8988T (cell line): ENCODE results near the gene THSD4.
"Not testable (repeated sequence)": the region's sequence is repeated elsewhere in the genome, so short reads cannot be mapped to it uniquely, and the experiment has no call there.

Source experiments
- DNase-seq: peaks from one replicate; pipeline ENCODE4 v3.0.0; 2011

The THSD4 gene

DNA sequence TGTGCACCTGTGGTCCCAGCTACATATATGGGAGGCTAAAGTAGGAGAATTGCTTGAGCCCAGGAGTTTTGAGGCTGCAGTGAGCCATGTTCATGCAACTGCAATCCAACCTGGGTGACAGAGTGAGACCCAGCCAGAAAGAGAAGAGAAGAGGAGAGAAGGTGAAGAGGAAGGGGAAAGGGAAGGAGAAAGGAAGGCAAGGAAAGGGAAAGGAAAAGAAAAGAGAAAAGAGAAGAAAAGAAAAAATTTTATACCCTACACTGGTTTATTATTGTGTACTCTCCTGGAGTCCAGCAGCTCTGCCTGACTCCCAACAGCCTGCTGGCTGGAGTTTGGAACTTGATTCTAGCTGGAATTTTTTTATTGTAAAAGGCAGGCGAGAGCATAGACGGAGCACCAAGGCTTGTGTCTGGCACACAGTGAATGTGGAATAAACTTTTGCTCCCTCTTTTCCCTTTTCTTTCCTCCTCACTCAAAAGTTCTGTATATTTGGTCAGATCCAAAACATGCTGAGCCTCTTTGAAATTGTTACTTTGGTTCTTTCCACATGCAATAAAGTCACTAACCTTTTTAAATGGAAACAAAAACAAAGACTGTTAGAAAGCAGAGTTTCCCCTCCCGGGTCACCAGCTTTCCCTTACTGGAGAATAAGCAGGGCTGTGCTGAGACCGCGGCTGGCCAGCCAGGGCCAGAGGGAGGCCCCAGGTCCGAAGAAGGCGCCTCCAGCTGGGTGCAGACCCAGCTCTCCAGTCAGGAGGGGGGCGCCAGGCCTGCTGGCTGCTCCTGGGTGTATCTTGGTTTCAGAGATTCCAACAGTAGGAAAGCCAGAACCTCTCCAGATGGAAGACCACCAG, 9.9 kb downstream of the THSD4 start:
- no peak for DNase-seq

DNA sequence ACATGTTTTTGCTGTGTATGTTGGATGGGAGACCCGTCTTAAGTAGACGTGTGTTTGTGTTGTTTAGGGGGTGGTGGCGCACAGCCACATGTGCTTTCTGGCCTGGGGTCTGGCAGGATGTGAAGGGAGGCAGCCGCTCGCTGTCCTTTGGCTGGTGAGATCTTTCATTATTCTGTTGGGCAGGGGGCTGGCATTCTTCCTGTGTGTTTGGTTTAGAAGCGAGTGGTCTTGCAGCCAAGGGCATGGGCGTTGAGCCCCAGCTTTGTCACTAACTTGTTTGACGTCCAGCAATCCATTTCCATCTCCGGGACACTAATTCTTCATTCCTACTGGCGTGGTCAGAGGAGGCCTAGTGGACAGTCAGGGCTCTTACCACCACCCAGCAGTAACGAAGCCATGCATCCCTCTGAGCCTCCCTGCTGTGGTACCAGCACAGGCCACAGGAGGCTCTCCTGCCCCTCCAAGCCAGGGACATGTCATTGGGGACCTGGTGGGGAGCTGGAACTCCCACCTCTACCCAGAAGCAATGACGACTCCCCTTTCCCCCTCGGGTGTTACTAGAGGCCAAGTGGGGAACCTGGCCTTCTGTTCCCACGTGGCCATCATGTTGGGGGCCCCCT, 10.7 kb downstream of the THSD4 start:
- DNase-seq = peak; percentile 48

DNA sequence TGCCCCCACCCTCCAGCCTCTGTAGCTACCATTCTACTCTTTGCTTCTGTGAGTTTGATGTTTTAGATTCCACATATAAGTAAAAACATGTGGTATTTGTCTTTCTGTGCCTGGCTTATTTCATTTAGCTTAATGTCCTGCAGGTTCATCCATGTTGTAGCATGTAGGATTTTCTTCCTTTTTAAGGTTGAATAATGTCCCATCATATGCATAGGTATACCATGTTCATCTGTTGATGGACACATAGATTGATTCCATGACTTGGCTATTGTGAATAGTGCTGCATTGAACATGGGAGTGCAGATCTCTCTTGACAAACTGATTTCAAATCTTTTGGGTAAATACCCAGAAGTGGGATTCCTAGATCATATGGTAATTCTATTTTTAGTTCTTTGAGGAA, 11.8 kb downstream of the THSD4 start:
- DNase-seq = no peak

DNA sequence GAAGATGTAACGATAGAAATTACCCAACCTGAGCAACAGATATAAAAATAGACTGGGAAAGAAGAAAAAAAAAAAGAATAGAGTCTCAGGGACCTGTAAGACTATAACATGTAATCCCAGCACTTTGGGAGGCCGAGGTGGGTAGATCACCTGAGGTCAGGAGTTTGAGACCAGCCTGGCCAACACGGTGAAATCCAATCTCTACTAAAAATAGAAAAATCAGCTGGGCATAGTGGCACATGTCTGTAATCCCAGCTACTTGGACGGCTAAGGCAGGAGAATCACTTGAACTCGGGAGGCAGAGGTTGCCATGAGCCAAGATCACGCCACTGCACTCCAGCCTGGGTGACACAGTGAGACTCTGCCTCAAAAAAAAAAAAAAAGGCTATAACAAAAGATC, 12.9 kb downstream of the THSD4 start:
- DNase-seq = not testable (repeated sequence)

DNA sequence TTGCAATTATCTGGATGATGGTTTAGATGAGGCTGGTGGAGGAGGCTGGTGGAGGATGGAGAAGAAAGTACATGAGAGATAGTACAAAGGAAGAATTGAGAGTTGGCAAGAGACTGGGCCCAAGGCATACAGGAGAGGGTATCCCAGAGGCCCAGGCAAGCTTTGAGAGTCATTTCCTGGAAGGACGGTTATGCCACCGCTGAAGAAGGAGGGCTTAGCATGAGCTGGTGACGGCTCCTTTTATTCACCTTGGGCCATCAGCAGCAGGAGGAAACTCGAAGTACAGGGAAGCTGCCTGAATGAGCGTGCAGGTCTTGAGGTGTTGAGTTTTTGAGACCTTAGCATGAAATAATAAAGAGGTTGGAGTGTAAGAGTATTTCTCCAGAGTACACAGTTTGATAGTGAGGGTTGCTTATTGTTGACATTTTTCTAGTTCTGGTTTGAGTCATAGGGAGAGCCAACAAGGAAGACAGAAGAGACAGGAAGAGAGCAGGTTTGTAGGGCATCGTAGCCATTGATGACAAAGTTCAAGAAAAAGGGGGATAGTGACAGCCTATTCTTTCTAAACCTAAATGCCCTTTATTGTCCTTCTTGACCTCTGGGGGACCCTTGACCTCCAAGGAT, 13.8 kb downstream of the THSD4 start:
- no peak for DNase-seq

DNA sequence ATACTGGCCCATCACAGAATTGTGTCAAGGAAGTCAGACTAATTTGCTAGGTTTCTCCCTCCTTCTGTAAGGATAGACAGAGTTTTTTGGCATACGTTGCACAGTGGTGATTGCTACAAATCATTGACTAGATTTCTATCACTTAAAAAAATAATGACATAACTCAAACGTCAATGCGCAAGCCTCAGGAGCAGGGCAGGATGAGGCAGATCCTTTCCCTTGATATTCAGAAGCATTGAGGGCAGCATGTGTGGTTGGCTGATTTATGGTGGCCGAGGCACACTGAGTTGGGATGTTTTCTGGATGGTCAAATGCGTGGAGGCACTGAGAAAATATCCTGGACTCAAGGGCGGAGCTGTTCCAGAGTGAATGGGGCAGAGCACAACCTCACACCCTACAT, 14.4 kb downstream of the THSD4 start:
- DNase-seq = no peak

DNA sequence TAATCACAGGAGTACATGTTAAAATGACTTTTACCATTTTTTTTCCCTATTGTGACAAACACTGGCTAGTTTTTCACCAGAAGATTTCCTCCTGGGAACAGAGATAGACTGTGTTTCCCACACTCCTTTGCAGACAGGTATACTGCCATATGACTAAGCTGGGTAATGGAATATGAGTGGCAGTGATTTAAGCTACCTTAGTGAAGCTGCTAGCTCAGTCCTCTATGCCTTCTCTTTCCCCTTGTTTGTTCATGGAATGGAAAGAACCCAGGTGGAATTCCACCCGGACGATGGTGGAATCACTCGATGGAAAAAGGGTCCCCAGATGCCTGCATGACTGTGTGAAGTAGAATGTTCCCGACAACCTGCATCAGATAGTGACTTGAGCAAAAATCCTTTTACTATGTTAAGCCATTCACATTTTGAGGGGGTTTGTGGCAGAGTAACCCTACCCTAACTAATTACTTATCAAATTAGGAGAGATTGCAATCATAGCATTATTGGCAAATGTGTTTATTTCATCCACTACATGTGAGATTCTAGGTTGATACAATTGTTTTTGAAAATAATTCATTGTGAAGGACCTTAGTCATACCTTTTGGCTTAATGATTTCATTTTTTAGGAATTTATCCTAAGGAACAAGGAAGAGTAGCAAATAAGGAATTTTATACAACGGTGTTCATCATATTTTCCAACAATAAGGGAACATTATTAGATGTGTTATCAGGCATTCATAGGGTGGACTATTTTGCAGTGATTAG, 16.5 kb downstream of the THSD4 start:
- DNase-seq = no peak

DNA sequence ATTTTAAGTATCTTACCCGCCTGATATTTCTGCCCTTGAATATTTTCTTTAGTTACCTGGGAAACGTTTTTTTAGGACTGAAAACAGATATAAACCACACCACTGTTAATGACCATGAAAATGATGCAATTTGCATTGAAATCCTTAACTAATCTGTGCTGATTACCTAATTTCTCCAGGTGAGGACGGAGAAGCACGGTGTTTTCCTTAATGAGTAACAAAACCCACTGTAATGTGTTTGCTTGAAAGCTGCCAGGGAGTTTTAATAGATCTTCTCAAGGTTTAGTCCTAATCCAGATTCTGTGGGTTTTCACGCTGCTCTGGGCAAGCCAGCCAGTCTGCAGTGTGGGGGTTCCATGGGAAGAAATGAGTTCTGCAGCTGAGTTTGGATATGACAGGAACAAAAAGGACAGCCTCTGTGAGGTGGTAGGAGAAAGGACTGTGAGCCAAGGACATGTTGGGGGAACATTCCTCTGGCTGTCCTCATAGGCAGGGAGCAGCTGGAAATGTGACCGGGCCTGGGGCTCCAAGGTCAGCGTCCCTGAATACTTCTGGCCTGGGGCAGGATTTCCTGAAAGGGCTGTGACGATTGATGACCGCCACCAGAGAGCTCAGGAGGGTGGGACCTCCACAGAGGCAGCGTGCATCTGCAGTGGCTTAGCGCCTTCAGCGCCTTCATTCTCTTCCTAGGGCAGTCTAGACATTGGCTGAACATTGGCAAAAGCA, 18.6 kb downstream of the THSD4 start:
- no peak for DNase-seq

DNA sequence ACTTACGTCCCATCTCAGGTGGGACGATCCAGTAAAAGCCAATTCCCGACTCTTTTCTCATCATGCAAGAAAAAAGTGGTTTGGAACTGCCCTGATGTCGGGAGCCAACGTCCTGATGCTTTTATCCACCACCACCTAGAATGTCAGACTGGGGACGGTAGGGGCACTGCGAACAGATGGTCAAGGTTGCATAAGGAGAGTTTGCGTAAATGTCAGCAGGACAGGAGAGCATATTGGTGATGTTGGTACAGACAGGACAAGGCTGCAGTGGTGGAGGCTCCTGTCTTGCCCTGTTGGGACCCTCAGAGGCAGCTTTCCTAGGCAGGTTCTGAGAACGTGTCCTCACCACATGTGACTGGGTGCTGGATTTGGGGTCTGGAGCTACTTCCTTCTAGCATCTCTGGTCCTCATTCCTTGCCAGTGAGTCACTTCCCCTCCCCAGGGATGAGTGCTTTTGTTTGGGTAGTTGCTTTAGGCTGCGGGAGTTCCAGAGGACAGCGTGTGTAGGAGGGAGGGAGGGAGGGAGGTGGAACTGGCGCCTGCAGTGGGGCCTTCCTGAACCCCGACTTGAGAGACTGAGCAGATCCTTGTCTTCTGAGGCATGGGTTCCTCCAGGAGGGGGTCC, 21.0 kb downstream of the THSD4 start:
- peak; percentile 33 for DNase-seq

DNA sequence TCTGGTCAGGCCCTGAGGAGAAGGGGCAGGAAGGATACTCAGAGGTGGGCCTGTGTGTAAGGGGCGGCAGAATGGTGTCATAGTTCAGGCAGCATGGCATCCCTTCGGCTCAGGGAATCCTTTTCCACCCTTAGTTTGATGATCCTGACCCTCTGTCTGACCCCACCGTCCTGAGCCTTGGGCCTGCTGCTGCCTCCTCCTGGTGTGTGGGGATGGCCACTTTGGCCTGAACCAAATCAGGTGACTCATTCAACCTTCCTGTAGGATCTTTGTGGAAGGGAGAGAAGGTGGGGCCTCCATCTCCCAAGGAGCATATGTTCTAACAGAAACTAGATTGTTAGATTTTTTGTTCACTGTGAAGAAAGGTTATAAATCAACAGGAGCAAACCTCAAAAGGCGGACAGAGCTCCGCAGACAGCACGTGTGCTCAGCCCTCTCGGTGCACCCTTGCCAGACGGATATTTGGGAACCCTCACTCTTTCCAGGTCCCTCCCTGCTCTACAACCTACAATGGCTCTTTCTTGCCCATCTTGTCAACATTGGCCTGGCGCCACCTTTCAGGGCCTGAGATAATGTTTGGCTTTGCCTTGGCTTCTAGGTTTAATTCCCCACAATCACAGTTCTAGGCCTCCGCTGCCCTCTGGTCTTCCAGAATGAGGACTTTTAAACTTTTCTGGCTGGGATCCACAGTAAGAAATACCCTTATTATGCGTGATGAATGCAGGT, 21.7 kb downstream of the THSD4 start:
- DNase-seq = no peak

DNA sequence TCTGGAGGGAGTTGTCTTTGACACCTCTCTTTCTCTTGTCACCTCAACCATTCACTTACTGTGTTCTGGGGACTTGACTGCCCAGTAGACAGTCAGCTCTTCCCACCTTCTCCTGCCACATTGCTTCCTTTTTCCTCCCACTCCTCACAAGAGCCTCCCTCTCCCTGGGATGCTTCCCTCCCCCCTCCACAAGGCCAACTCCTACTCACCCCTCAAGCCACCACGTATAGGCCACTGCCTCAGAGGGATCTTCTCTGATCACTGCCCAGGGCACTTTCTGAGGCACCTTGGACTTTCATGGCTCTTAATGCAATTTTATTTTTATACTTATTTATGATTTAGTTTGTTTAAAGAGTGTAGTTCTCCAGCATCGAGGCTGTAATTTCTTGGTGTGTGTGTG, 23.2 kb downstream of the THSD4 start:
- no peak for DNase-seq

DNA sequence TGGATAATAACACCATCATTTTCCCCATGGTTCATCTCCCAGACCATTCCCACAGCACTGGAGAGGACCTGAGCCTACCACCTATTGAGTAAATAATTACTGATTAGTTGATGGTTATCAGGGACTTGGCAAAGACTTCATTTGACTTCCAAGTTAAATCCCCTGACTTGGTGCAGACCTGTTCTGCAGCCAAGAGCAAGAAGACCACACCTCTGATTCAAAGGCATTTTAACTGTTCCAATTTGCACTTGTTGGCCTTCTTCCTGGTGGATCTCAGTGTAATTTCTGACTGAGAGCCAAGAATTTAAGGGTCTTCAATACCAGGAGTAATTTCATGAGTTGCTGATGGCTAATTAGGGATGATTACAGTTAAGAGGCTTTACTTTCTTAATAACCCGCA, 24.0 kb downstream of the THSD4 start:
- no peak for DNase-seq

DNA sequence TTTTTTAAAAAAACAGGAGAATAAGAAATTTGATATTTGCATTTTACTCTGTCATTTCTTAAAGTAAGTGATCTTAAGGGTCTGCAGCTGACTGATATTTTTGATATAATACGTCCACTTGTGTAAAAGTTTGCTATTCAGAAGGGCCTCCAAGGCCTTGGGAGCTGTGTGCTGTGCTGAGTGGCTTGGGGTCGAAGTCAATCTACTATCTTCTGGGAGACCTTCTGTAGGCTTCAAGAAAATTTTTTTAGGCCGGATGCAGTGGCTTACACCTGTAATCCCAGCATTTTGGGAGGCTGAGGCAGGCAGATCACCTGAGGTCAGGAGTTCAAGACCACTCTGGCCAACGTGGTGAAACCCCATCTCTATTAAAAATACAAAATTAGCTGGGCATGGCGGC, 26.3 kb downstream of the THSD4 start:
- DNase-seq = no peak

DNA sequence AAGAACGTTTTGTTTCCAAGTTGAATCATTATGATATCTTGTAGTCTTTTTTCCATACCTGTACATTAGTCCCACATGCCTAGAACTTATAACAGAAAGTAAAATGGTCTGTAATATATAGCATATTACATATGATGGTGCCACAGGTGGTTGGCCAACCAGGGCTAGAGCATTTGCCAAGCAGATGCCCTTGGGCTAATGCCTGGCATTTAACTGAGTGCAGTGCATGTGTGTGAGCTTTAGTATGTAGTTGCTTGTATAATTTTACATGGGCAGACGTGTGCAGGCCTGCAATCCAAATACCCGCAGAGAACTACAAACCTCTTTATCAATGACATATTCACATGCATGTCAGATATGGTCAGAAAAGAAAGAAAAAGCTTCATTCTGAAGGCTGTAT, 27.5 kb downstream of the THSD4 start:
- DNase-seq = no peak

DNA sequence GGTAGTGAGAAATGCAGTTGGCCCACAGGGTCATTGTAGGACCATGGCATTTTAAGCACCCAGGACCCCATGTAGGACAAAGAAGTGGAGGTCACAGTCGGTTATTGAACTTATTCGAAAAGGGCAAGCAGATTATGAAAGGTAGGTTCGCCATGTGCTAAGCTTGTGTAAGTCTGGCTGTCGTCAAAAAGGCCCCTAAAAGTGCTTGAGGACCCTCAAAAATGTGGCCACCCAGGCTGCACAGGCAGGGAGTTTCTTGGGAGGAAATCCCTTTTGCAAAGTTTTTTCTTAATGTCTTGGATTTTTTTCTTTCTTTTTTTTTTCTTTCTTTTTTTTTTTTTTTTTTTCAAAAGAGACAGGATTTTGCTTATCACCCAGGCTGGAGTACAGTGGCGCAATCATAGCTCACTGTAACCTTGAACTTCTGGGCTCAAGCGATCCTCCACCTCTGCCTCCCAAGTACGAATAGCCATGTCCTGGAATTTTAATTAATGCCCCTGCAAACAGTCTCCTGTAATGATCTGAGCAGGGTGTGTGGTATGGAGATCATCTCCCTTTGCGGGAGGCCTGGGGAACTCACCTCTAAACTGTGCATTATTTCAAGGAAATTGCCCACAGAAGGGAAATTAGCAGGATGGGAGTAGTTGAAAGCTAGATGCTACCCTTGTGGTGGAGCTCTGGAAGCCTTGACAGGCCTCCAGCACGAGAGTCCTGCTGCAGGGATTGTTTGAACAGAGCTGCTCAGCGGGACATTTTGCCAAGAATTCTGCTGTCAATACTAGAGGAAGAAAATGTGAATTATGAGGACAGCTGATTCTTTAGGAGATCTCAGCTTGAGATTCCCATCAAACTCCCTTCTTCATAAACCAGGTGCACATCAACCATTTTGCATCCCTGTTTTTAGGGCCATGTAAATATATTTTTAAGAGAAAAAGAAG, 28.4 kb downstream of the THSD4 start:
- no peak for DNase-seq

DNA sequence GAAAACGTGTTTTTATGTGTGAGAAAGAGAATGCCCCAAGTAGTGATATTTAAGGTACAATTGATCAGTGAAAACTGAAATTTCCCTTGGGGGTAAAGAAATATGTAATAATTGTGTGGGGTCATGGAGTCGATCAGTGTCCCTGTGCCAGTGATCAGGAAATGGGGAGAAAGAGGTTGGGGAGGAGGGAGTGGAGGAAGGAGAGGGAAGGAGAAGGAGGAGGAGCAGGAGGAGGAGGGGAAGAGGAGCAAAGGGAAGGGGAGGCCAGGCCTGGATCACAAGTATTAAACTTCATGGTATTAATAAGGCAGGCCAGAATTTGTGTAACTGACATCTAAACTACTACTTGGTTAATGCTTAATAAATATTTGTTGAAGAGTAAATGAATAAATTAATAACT, 30.4 kb downstream of the THSD4 start:
- no peak for DNase-seq

DNA sequence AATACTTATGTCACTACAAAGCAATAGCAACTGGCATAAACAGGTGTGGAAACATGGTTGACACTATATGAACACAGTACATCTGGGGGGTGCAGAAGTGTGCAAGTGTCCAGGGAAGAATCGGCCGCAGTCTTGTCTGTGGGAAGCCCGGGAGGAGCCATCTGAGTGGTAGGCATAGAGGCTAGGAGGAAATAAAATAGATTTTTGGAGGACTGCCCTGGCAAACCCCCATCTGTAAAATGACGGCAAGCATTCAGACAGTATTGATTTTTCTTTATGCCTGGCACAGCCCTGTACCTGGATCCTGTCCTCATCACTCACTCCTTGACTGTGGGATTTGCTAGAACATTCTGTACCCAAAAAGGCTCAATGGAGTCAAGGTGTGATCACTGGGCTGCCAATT, 31.3 kb downstream of the THSD4 start:
- no peak for DNase-seq

DNA sequence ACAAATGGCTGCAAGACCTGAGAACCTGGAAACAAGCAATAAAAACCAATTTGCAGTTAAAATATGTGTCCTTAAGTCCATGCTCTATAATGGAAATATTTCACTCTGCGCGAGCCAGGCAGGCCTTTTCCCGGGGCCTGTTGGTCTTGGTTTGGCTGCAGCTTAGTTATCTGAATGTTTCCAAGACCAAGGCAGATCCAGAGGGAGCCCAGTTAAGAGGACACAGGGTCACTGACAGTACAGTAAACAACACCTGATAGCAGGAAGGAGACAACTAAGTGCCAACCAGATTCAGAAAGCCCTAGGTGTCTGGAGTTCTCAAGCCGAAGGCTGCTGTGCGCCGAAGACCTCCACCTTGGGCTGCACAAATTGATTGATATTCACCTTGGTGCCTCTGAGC, 32.8 kb downstream of the THSD4 start:
- DNase-seq = no peak

DNA sequence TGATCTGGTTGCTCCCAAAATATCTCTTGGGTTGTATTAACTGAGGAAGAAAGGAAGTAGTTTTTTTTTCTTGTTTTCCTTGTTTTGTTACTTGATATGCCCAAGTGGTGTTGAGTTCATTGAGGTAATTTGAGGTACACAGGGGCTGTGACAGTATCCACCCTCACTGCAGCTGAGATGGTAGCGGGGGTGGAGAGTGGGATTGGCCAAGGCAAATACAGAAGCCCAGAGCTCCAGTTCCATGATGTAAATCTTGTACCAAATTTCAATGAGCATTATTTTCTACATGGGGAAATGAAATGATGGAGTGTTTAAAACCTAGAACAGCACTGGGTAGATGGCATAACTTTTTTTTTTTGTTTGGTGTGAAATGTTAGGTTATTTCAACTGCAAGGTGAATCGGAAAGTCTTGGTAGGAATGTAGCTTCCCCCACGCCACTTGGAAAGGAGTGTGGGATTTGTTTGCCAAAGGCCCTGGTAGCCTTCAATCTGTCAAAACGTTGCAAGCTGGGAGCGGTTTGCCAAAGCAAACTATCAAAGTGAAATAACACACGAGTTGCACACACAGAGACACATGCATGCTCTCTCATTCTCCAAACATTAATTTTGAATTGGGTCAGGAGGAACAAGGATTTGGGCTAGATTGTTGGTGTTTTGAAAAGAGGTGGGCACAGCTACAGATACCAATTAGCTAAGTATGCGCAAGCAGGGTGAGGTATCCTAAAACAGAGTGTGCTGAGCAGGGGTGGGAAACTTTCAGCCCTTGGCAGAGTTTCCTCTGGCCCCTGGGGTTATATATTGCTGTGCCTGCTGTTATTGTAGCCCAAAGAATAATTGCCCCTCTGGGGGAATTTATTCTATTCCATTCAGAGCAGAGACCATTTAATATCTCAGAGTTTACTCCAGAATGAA, 34.6 kb downstream of the THSD4 start:
- DNase-seq = no peak
